Endothelial cell of umbilical vein (primary cell): Measurements from ENCODE around the gene IGBP1. TPM values are rescaled to one million over a fixed set of nuclear protein-coding genes. Genes with fewer than 3 reads are reported as not detected.

ENCODE experiments used
- BruUV-seq: library from RNA; stranded (reverse); fragments of 400-500 nt; replicated peaks from 2 replicates; lab custom pipeline; 2021; lab: Mats Ljungman, UMichigan
- CTCF ChIA-PET: fragments of 300-600, 350-600 bp; sonication (Branson Sonifier 250); formaldehyde crosslinking; loops from one replicate; lab custom pipeline; 2021; ENCODE audit warnings: antibody characterized with exemption, inconsistent platforms; lab: Charles Lee
- POLR2A ChIA-PET: fragments of 300-600, 350-600 bp; sonication (Branson Sonifier 250); formaldehyde crosslinking; loops from one replicate; lab custom pipeline; 2021; ENCODE audit warnings: antibody characterized with exemption, inconsistent platforms; lab: Charles Lee
- DNase-seq: peaks from one replicate; pipeline ENCODE4 v3.0.0-alpha.2; 2011; ENCODE audit warnings: low read depth, low spot score
- FAIRE-seq: peaks from 2 replicates; lab custom pipeline; 2011; peaks lifted over from hg19 to GRCh38; lab: Jason Lieb, UNC
- H2AFZ ChIP-seq: 2 replicates; pipeline ENCODE4 v1.6.0; 2012; ENCODE audit warnings: low read depth, low read length, control low read depth, inconsistent platforms
- H3K27ac ChIP-seq: 2 replicates; pipeline ENCODE4 v1.5.1; 2011; ENCODE audit warnings: low read depth, mild to moderate bottlenecking, control low read depth, low read length, moderate library complexity; ENCODE audit not compliant: insufficient read depth
- H3K27me3 ChIP-seq, 2 experiments: 2 replicates each; pipeline versions ENCODE4 v1.6.0 to v1.6.1; 2011; ENCODE audit warnings: low read length in 2 of 2, mixed read lengths in 1 of 2; ENCODE audit not compliant: control insufficient read depth in 2 of 2, insufficient read depth in 2 of 2
- H3K36me3 ChIP-seq, 2 experiments: 2 replicates in 1 of 2; 3 replicates in 1 of 2; pipeline ENCODE4 v1.5.1; 2011; ENCODE audit warnings: low read length in 2 of 2, mild to moderate bottlenecking in 1 of 2, moderate library complexity in 1 of 2; ENCODE audit not compliant: control insufficient read depth in 2 of 2, insufficient read depth in 2 of 2; ENCODE audit errors: extremely low read depth in 1 of 2
- H3K4me1 ChIP-seq: 3 replicates; pipeline ENCODE4 v1.5.1; 2011; ENCODE audit warnings: mild to moderate bottlenecking, low read length; ENCODE audit not compliant: control insufficient read depth, insufficient read depth; ENCODE audit errors: extremely low read depth
- H3K4me2 ChIP-seq: 2 replicates; pipeline ENCODE4 v1.6.1; 2011; ENCODE audit warnings: low read length, control low read depth, mixed read lengths; ENCODE audit not compliant: insufficient read depth
- H3K4me3 ChIP-seq, 3 experiments: fragments of 200-600 bp in 1 of 3; sonication (generic), shearing (Covaris generic) in 1 of 3; replicated peaks in 1 of 3; 2 replicates each; pipeline ENCODE4 v1.5.1; 2011 to 2016; ENCODE audit warnings: control low read depth in 3 of 3, low read length in 3 of 3, mild to moderate bottlenecking in 2 of 3, inconsistent platforms in 1 of 3, low read depth in 1 of 3, moderate library complexity in 1 of 3; ENCODE audit not compliant: insufficient read depth in 1 of 3
- H3K79me2 ChIP-seq: 2 replicates; pipeline ENCODE4 v1.6.0; 2012; ENCODE audit warnings: low read length, inconsistent platforms; ENCODE audit not compliant: control insufficient read depth, insufficient read depth
- H3K9ac ChIP-seq: replicated peaks from 2 replicates; pipeline ENCODE3; 2011; ENCODE audit warnings: low read length, control low read depth; ENCODE audit not compliant: insufficient read depth; ENCODE audit errors: extremely low read depth
- H3K9me1 ChIP-seq: replicated peaks from 3 replicates; pipeline ENCODE4 v1.6.0; 2011; ENCODE audit warnings: mild to moderate bottlenecking, low read length; ENCODE audit not compliant: control insufficient read depth, insufficient read depth; ENCODE audit errors: extremely low read depth
- H3K9me3 ChIP-seq: replicated peaks from 2 replicates; pipeline ENCODE4 v1.5.1; 2012; ENCODE audit warnings: low read length, inconsistent platforms; ENCODE audit not compliant: control insufficient read depth, insufficient read depth
- H4K20me1 ChIP-seq: replicated peaks from 2 replicates; pipeline ENCODE3; 2011; ENCODE audit warnings: mild to moderate bottlenecking, low read length; ENCODE audit not compliant: control insufficient read depth, insufficient read depth; ENCODE audit errors: extremely low read depth
- EZH2 ChIP-seq: IDR thresholded peaks from 2 replicates; pipeline ENCODE4 v1.6.1; 2012; ENCODE audit warnings: borderline replicate concordance, low read depth, mild to moderate bottlenecking, moderate library complexity, low read length, inconsistent platforms; ENCODE audit not compliant: severe bottlenecking
- FOS ChIP-seq: IDR thresholded peaks from 2 replicates; pipeline ENCODE4 v1.6.1; 2011; ENCODE audit warnings: mild to moderate bottlenecking, low read length, moderate library complexity, borderline replicate concordance; ENCODE audit not compliant: insufficient read depth
- GATA2 ChIP-seq: IDR thresholded peaks from 2 replicates; pipeline ENCODE4 v1.7.0; 2011; ENCODE audit warnings: low read depth, mild to moderate bottlenecking, moderate library complexity, mixed read lengths, low read length; ENCODE audit not compliant: insufficient read length, insufficient read depth
- JUN ChIP-seq: IDR thresholded peaks from 2 replicates; pipeline ENCODE4 v1.6.1; 2011; ENCODE audit warnings: borderline replicate concordance, low read depth; ENCODE audit not compliant: insufficient read length, insufficient read depth
- MYC ChIP-seq: IDR thresholded peaks from one replicate; pipeline ENCODE4 v1.6.1; 2011; ENCODE audit warnings: mild to moderate bottlenecking, low read depth, low read length
- POLR2A ChIP-seq: IDR thresholded peaks from 2 replicates; pipeline ENCODE4 v1.6.1; 2012; ENCODE audit warnings: low read depth, mild to moderate bottlenecking, control low read depth, low read length
- POLR2AphosphoS5 ChIP-seq: IDR thresholded peaks from 2 replicates; pipeline ENCODE4 v1.6.1; 2012; ENCODE audit warnings: low read depth, mild to moderate bottlenecking, control low read depth, low read length, moderate library complexity; ENCODE audit not compliant: insufficient read depth
- dilution Hi-C: fragments of 300-500 bp; cut with MboI; formaldehyde crosslinking; loops from one replicate; pipeline ENCODE4 v1.15.0; 2019; ENCODE audit warnings: low sequenced_read_pairs; ENCODE audit not compliant: extremely low pct_ligation_motif_present
- intact Hi-C: fragments of 100-400 bp; cut with micrococcal nuclease; formaldehyde crosslinking; loops from one replicate; pipeline ENCODE4 v1.10.0; 2022
- polyA plus RNA-seq, 4 experiments: library from polyadenylated mRNA; depleted of rRNA in 3 of 4; stranded (reverse) in 3 of 4; unstranded in 1 of 4; fragments of >200 nt; gene quantifications; 2 replicates each; pipeline versions ENCODE4 v1.2.1 to v1.2.3, GENCODE V29; 2011 to 2012; ENCODE audit warnings: missing spikeins in 1 of 4
- total RNA-seq: library from RNA; stranded (reverse); gene quantifications from 2 replicates; pipeline ENCODE4 v1.2.3, GENCODE V29; 2021
- TF ChIP-seq, protein P1 (sequence below): IDR thresholded peaks from 2 replicates; pipeline ENCODE4 v1.6.1; 2011; ENCODE audit not compliant: insufficient read depth, insufficient read length
- TF ChIP-seq, protein P2 (sequence below), 2 donors: IDR thresholded peaks; 1 replicate in 1 of 2; 2 replicates in 1 of 2; pipeline ENCODE4 v1.5.1; 2011; ENCODE audit warnings: low read length in 2 of 2, mild to moderate bottlenecking in 2 of 2, moderate library complexity in 2 of 2, control low read depth in 1 of 2, inconsistent platforms in 1 of 2, low read depth in 1 of 2; ENCODE audit not compliant: insufficient read depth in 1 of 2; ENCODE audit errors: extremely low read depth in 1 of 2

IGBP1 gene
- total and polyA plus RNA-seq, 2 donors (not counting 3 experiments of a cell fraction or from before 2014, with no cell fraction given), result 38.1 to 39.5 TPM

DNA sequence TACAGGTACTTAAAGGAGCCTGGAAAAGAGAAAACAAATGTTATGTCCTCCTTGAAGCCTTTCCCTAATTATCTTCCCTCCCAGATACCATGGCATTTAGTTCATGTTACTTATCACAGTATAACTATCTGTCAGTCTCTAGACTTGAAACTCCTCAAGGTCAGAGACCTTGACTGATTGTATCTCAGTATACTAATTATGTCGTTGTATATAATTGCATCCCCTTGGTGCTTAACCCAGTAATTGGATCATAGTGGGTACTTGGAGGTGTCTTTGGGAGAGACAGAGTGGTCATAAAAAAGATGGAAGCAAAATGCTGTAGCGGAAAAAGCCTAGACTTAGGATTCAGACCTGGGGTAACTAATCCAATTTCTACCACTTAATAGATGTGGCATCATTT lies 8.1 kb downstream of the IGBP1 start:
- H3K4me2 ChIP-seq, result no peak overlapping the region
- ChIA-PET CTCF (interaction anchor here (3.7 kb wide), 1 partner anchor 8 kb away, joined by 11 read pairs; the partner anchor contains the start of gene IGBP1), POLR2A (no interaction called here)
- no peak for TF ChIP-seq GATA2
- TF ChIP-seq FOS, result no peak
- no peak for TF ChIP-seq EZH2
- TF ChIP-seq JUN, result no peak
- no peak for TF ChIP-seq POLR2A
- TF ChIP-seq, protein P1, sequence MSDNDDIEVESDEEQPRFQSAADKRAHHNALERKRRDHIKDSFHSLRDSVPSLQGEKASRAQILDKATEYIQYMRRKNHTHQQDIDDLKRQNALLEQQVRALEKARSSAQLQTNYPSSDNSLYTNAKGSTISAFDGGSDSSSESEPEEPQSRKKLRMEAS, result no peak
- TF ChIP-seq, protein P2, sequence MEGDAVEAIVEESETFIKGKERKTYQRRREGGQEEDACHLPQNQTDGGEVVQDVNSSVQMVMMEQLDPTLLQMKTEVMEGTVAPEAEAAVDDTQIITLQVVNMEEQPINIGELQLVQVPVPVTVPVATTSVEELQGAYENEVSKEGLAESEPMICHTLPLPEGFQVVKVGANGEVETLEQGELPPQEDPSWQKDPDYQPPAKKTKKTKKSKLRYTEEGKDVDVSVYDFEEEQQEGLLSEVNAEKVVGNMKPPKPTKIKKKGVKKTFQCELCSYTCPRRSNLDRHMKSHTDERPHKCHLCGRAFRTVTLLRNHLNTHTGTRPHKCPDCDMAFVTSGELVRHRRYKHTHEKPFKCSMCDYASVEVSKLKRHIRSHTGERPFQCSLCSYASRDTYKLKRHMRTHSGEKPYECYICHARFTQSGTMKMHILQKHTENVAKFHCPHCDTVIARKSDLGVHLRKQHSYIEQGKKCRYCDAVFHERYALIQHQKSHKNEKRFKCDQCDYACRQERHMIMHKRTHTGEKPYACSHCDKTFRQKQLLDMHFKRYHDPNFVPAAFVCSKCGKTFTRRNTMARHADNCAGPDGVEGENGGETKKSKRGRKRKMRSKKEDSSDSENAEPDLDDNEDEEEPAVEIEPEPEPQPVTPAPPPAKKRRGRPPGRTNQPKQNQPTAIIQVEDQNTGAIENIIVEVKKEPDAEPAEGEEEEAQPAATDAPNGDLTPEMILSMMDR (IDR thresholded peaks at IDR 0.05; ENCODE audit: extremely low read depth in 1 of 2, insufficient read depth in 1 of 2, low read depth in 1 of 2, low read length in 2 of 2), result no peak
- no peak for TF ChIP-seq POLR2AphosphoS5
- TF ChIP-seq MYC, result no peak
- no peaks in the 10 kb centered on the region for H3K79me2 ChIP-seq
- no peaks in the 10 kb centered on the region for H3K27me3 ChIP-seq
- peaks cover 0 to 3% of the 10 kb centered on the region in 2 experiments for H3K36me3 ChIP-seq
- no peaks in the 10 kb centered on the region for H3K4me1 ChIP-seq
- H2AFZ ChIP-seq, result no peak overlapping the region
- intact Hi-C loops, result no loop called here
- H3K9me3 ChIP-seq, result no peaks in the 10 kb centered on the region
- no peaks in the 10 kb centered on the region for H4K20me1 ChIP-seq
- no peaks in the 10 kb centered on the region for H3K9me1 ChIP-seq
- H3K27ac ChIP-seq, result no peak overlapping the region
- FAIRE-seq (no peak), DNase-seq (no peak)
- no TSS peak for BruUV-seq
- H3K9ac ChIP-seq, result no peak overlapping the region
- H3K4me3 ChIP-seq, result no peak overlapping the region
- dilution Hi-C loops, result no loop called here
